Measurements from ENCODE around the gene ZFYVE26. TPM values are rescaled to one million over a fixed set of nuclear protein-coding genes. Genes with fewer than 3 reads are reported as not detected.

Gene ZFYVE26
- total RNA-seq, 2 experiments from 2014 or later: 20.5 to 23.2 TPM

GRCh38 chr14:67817750-67818438, 1.5 kb upstream of the ZFYVE26 start:
- ATAC-seq (ENCODE audit: poor library complexity) (no peak), DNase-seq (no peak)
- no peak overlapping the region for H3K27ac ChIP-seq (ENCODE audit: low read depth in 1 of 2, low read length in 2 of 2)
- Mint-ChIP-seq H3K4me1 (ENCODE audit: low read depth) (peaks cover 61% of the 10 kb centered on the region), H3K27ac (peak overlapping the region; percentile 13), H3K27me3 (no peaks in the 10 kb centered on the region), H3K36me3 (ENCODE audit: low read depth) (peaks cover 36% of the 10 kb centered on the region), H3K9me3 (no peaks in the 10 kb centered on the region), H3K4me3 (peak overlapping the region; percentile 100)
- H3K4me3 ChIP-seq (ENCODE audit: low read length): no peak overlapping the region
- no peaks in the 10 kb centered on the region for H3K9me3 ChIP-seq (ENCODE audit: control insufficient read depth in 1 of 2, insufficient read depth in 1 of 2, low read length in 2 of 2)
- ChIA-PET CTCF (no interaction called here), POLR2A (no interaction called here)
- TF ChIP-seq, protein P1, sequence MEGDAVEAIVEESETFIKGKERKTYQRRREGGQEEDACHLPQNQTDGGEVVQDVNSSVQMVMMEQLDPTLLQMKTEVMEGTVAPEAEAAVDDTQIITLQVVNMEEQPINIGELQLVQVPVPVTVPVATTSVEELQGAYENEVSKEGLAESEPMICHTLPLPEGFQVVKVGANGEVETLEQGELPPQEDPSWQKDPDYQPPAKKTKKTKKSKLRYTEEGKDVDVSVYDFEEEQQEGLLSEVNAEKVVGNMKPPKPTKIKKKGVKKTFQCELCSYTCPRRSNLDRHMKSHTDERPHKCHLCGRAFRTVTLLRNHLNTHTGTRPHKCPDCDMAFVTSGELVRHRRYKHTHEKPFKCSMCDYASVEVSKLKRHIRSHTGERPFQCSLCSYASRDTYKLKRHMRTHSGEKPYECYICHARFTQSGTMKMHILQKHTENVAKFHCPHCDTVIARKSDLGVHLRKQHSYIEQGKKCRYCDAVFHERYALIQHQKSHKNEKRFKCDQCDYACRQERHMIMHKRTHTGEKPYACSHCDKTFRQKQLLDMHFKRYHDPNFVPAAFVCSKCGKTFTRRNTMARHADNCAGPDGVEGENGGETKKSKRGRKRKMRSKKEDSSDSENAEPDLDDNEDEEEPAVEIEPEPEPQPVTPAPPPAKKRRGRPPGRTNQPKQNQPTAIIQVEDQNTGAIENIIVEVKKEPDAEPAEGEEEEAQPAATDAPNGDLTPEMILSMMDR (IDR thresholded peaks at IDR 0.05): no peak
- peaks cover 9% of the 10 kb centered on the region for H3K36me3 ChIP-seq (ENCODE audit: insufficient read depth, low read length)
- H3K27me3 ChIP-seq (ENCODE audit: control insufficient read depth in 1 of 2, insufficient read depth in 2 of 2, low read length in 2 of 2): no peaks in the 10 kb centered on the region
- peaks cover 38% of the 10 kb centered on the region for H3K4me1 ChIP-seq (ENCODE audit: insufficient read depth, low read length)
- intact Hi-C loops (cut with DNase I, micrococcal nuclease): loop anchor here in 1 of 2 experiments (5.0 kb wide), 6 partner anchors 121 to 1949 kb away; partner anchors contain the start of genes ATP6V1D, DCAF5, PIGH and RDH11

- Histone ChIP-seq H3K27ac (ENCODE audit: low read depth in 1 of 2, low read length in 2 of 2) (peak overlapping the region; percentile 67 to 74), H3K4me3 (ENCODE audit: low read length) (peak overlapping the region; percentile 78), H3K27me3 (ENCODE audit: control insufficient read depth in 1 of 2, insufficient read depth in 2 of 2, low read length in 2 of 2) (no peaks in the 10 kb centered on the region), H3K9me3 (ENCODE audit: control insufficient read depth in 1 of 2, insufficient read depth in 1 of 2, low read length in 2 of 2) (no peaks in the 10 kb centered on the region), H3K36me3 (ENCODE audit: insufficient read depth, low read length) (peaks cover 25% of the 10 kb centered on the region), H3K4me1 (ENCODE audit: insufficient read depth, low read length) (peaks cover 37% of the 10 kb centered on the region)
- H3K4me3 Mint-ChIP-seq: peak overlapping the region; percentile 94
- no peaks in the 10 kb centered on the region for H3K9me3 Mint-ChIP-seq
- peaks cover 55% of the 10 kb centered on the region for H3K36me3 Mint-ChIP-seq (ENCODE audit: low read depth)
- intact Hi-C loops (cut with DNase I, micrococcal nuclease): loop anchor here in 1 of 2 experiments (5.0 kb wide), 6 partner anchors 118 to 1952 kb away; partner anchors contain the start of genes ATP6V1D, DCAF5, PIGH and RDH11
- CTCF ChIA-PET: no interaction called here
- H3K27me3 Mint-ChIP-seq: no peaks in the 10 kb centered on the region
- DNase-seq: peak in 2 of 14 experiments; percentile 35 to 41
- TF ChIP-seq, protein P1 (IDR thresholded peaks at IDR 0.05): no peak
- H3K4me1 Mint-ChIP-seq (ENCODE audit: low read depth): peaks cover 63% of the 10 kb centered on the region
- ATAC-seq (ENCODE audit: poor library complexity): no peak
- H3K27ac Mint-ChIP-seq: peak overlapping the region; percentile 85
- POLR2A ChIA-PET: interaction anchor here (1.0 to 1.4 kb wide), 6 partner anchors 11 to 1000 kb away, joined by 3 to 6 read pairs (median 3); partner anchors contain the start of genes PIGH, RDH11 and ZFP36L1
Measured at GRCh38 chr14:67815573-67816225, 691 bp downstream of the ZFYVE26 start.

- ChIA-PET CTCF (no interaction called here), POLR2A (no interaction called here)
- H3K27ac Mint-ChIP-seq: peak overlapping the region; percentile 85
- no peaks in the 10 kb centered on the region for H3K27me3 ChIP-seq (ENCODE audit: control insufficient read depth in 1 of 2, insufficient read depth in 2 of 2, low read length in 2 of 2)
- peaks cover 29% of the 10 kb centered on the region for H3K4me1 ChIP-seq (ENCODE audit: insufficient read depth, low read length)
- ATAC-seq (ENCODE audit: poor library complexity) (no peak), DNase-seq (no peak)
- peaks cover 60% of the 10 kb centered on the region for H3K36me3 Mint-ChIP-seq (ENCODE audit: low read depth)
- peaks cover 56% of the 10 kb centered on the region for H3K4me1 Mint-ChIP-seq (ENCODE audit: low read depth)
- H3K36me3 ChIP-seq (ENCODE audit: insufficient read depth, low read length): peaks cover 33% of the 10 kb centered on the region
- peak overlapping the region; percentile 94 for H3K4me3 Mint-ChIP-seq
- no peaks in the 10 kb centered on the region for H3K9me3 Mint-ChIP-seq
- no peak overlapping the region for H3K27ac ChIP-seq (ENCODE audit: low read depth in 1 of 2, low read length in 2 of 2)
- TF ChIP-seq, protein P1 (IDR thresholded peaks at IDR 0.05): no peak
- intact Hi-C loops (cut with DNase I, micrococcal nuclease): loop anchor here in 1 of 2 experiments (5.0 kb wide), 6 partner anchors 118 to 1952 kb away; partner anchors contain the start of genes ATP6V1D, DCAF5, PIGH and RDH11
- H3K4me3 ChIP-seq (ENCODE audit: low read length): no peak overlapping the region
- H3K27me3 Mint-ChIP-seq: no peaks in the 10 kb centered on the region
- H3K9me3 ChIP-seq (ENCODE audit: control insufficient read depth in 1 of 2, insufficient read depth in 1 of 2, low read length in 2 of 2): no peaks in the 10 kb centered on the region
Measured at GRCh38 chr14:67814821-67815220, 1.6 kb downstream of the ZFYVE26 start.
